GM12878 (cell line): ENCODE measurements around the gene PRMT1. TPM values are rescaled to one million over a fixed set of nuclear protein-coding genes. Genes with fewer than 3 reads are reported as not detected.

Experiments
- CBX3 ChIP-seq: fragments of 200-600 bp; sonication (generic); IDR thresholded peaks from 2 replicates; pipeline ENCODE4 v1.6.1; 2016; ENCODE audit warnings: low read depth, borderline replicate concordance
- CREB1 ChIP-seq: IDR thresholded peaks from 2 replicates; pipeline ENCODE4 v1.6.1; 2012; ENCODE audit warnings: low read depth, mild to moderate bottlenecking, inconsistent platforms
- EGR1 ChIP-seq, 2 experiments: IDR thresholded peaks; 1 replicate in 1 of 2; 2 replicates in 1 of 2; pipeline ENCODE4 v1.6.1; 2011 to 2012; ENCODE audit warnings: low read depth in 2 of 2, low read length in 2 of 2, borderline replicate concordance in 1 of 2, mild to moderate bottlenecking in 1 of 2, moderate library complexity in 1 of 2
- ETV6 ChIP-seq, 2 experiments: fragments of 450-650 bp in 1 of 2; IDR thresholded peaks in 1 of 2; conservative IDR thresholded peaks in 1 of 2; 2 replicates each; pipeline ENCODE4 v1.6.1; 2014; ENCODE audit warnings: antibody characterized with exemption in 1 of 2, borderline replicate concordance in 1 of 2, low read depth in 1 of 2, mild to moderate bottlenecking in 1 of 2, moderate library complexity in 1 of 2
- HDAC2 ChIP-seq: fragments of 200-600 bp; sonication (generic); IDR thresholded peaks from 2 replicates; pipeline ENCODE4 v1.6.1; 2017
- IKZF1 ChIP-seq: fragments of 450-650 bp; conservative IDR thresholded peaks from 2 replicates; pipeline ENCODE4 v1.6.1; 2017; ENCODE audit warnings: antibody characterized with exemption, mild to moderate bottlenecking
- NBN ChIP-seq: fragments of 450-650 bp; IDR thresholded peaks from 2 replicates; pipeline ENCODE4 v1.6.1; 2016
- NFYA ChIP-seq: IDR thresholded peaks from 2 replicates; pipeline ENCODE4 v1.6.1; 2011; ENCODE audit warnings: low read depth, mild to moderate bottlenecking, low read length, improper control_type of control experiment, borderline replicate concordance
- NFYB ChIP-seq: IDR thresholded peaks from 2 replicates; pipeline ENCODE4 v1.6.1; 2011; ENCODE audit warnings: low read depth, mild to moderate bottlenecking, low read length, improper control_type of control experiment, moderate library complexity; ENCODE audit not compliant: insufficient read depth
- PAX5 ChIP-seq: IDR thresholded peaks from 2 replicates; pipeline ENCODE4 v1.6.1; 2011; ENCODE audit warnings: low read depth, low read length, borderline replicate concordance
- PBX3 ChIP-seq: IDR thresholded peaks from 2 replicates; pipeline ENCODE4 v1.6.1; 2011; ENCODE audit warnings: mild to moderate bottlenecking, low read depth, low read length, moderate library complexity; ENCODE audit not compliant: insufficient replicate concordance
- POLR2A ChIP-seq: IDR thresholded peaks from 2 replicates; pipeline ENCODE4 v1.6.1; 2011; ENCODE audit warnings: low read depth, mild to moderate bottlenecking, low read length
- RUNX3 ChIP-seq: IDR thresholded peaks from 2 replicates; pipeline ENCODE4 v1.6.1; 2012; ENCODE audit warnings: low read length, inconsistent platforms
- SMARCA5 ChIP-seq: fragments of 450-650 bp; IDR thresholded peaks from 2 replicates; pipeline ENCODE4 v1.6.1; 2017; ENCODE audit warnings: mild to moderate bottlenecking
- SMC3 ChIP-seq: IDR thresholded peaks from 2 replicates; pipeline ENCODE4 v1.6.1; 2011; ENCODE audit warnings: low read length, improper control_type of control experiment, borderline replicate concordance
- SP1 ChIP-seq: IDR thresholded peaks from one replicate; pipeline ENCODE4 v1.6.1; 2011; ENCODE audit warnings: low read depth, low read length
- SREBF2 ChIP-seq: IDR thresholded peaks from 2 replicates; pipeline ENCODE4 v1.6.1; 2012; ENCODE audit warnings: mild to moderate bottlenecking, low read length
- SRF ChIP-seq, 2 experiments: IDR thresholded peaks; 2 replicates each; pipeline ENCODE4 v1.6.1; 2011; ENCODE audit warnings: low read depth in 2 of 2, low read length in 2 of 2, mild to moderate bottlenecking in 1 of 2, moderate library complexity in 1 of 2
- TAF1 ChIP-seq: IDR thresholded peaks from 2 replicates; pipeline ENCODE4 v1.6.1; 2011; ENCODE audit warnings: mild to moderate bottlenecking, low read depth, low read length, borderline replicate concordance
- TARDBP ChIP-seq: IDR thresholded peaks from 2 replicates; pipeline ENCODE4 v1.6.1; 2016; ENCODE audit warnings: borderline replicate concordance
- USF2 ChIP-seq: IDR thresholded peaks from 2 replicates; pipeline ENCODE4 v1.6.1; 2011; ENCODE audit warnings: low read depth, low read length, improper control_type of control experiment, borderline replicate concordance
- YY1 ChIP-seq: IDR thresholded peaks from 2 replicates; pipeline ENCODE4 v1.6.1; 2011; ENCODE audit warnings: low read depth, mild to moderate bottlenecking, low read length
- ZBED1 ChIP-seq: IDR thresholded peaks from 2 replicates; pipeline ENCODE4 v1.6.1; 2016; ENCODE audit warnings: borderline replicate concordance
- ZNF207 ChIP-seq: fragments of 450-650 bp; IDR thresholded peaks from 2 replicates; pipeline ENCODE4 v1.6.1; 2014; ENCODE audit warnings: antibody characterized with exemption, mild to moderate bottlenecking, borderline replicate concordance
- ZNF592 ChIP-seq: fragments of 450-650 bp; IDR thresholded peaks from 2 replicates; pipeline ENCODE4 v1.6.1; 2017; ENCODE audit warnings: mild to moderate bottlenecking, moderate library complexity
- ZZZ3 ChIP-seq: IDR thresholded peaks from 2 replicates; pipeline ENCODE4 v1.6.1; 2011; ENCODE audit warnings: low read depth; ENCODE audit not compliant: control insufficient read depth, insufficient read length
- polyA plus RNA-seq, 11 experiments: library from polyadenylated mRNA; depleted of rRNA in 4 of 11; unstranded in 6 of 11; stranded (reverse) in 5 of 11; fragments of >200 nt; fragmentation: Nextera tagmentation in 4 of 11; fragmentation: Illumina TruSeq in 1 of 11; extraction: Ambion mirVana in 4 of 11; extraction: Trizol in 1 of 11; gene quantifications; 1 replicate in 1 of 11; 2 replicates in 10 of 11; pipeline versions ENCODE4 v1.2.1 to v1.2.3, GENCODE V29; 2011 to 2016; ENCODE audit warnings: inconsistent platforms in 2 of 11, missing spikeins in 2 of 11, low read depth in 1 of 11
- total RNA-seq, 4 experiments: library from RNA; depleted of rRNA in 3 of 4; stranded (reverse); fragments of >200 nt in 3 of 4; fragmentation: Illumina TruSeq in 1 of 4; extraction: Trizol in 1 of 4; gene quantifications; 2 replicates each; pipeline versions ENCODE4 v1.2.1 to v1.2.3, GENCODE V29; 2013 to 2021

Gene PRMT1
- total and polyA plus RNA-seq, 10 of the 15 experiments (the other 5 are each of a cell fraction or from before 2014, with no cell fraction given) = 19.9 to 667 (median 444) TPM

- TF ChIP-seq IKZF1 (peak; percentile 100), POLR2A (peak; percentile 77), HDAC2 (no peak), SREBF2 (no peak), CREB1 (peak; percentile 97), CBX3 (no peak), SRF (IDR thresholded peaks at IDR 0.05; ENCODE audit: low read depth in 2 of 2, low read length in 2 of 2) (peak in 1 of 2 experiments; percentile 61; a peak in 1 of 4 replicates), NFYB (no peak), TARDBP (peak; percentile 96; the same call in 1 of the 2 replicates), PBX3 (no peak), NBN (peak; percentile 66), SMC3 (no peak), ZBED1 (no peak), ZNF207 (peak; percentile 60; the same call in 1 of the 2 replicates), SMARCA5 (no peak), ZNF592 (no peak), SP1 (peak; percentile 94), PAX5 (no peak; the same call in 1 of the 2 replicates), EGR1 (IDR thresholded peaks at IDR 0.05; ENCODE audit: borderline replicate concordance in 1 of 2, low read depth in 2 of 2, low read length in 2 of 2) (peak in 1 of 2 experiments; percentile 34; a peak in 1 of 3 replicates), TAF1 (peak; percentile 50; the same call in 1 of the 2 replicates), USF2 (peak; percentile 37; the same call in 1 of the 2 replicates), YY1 (peak; percentile 91), ETV6 (conservative IDR thresholded peaks at IDR 0.05 in 1 of 2, IDR thresholded peaks at IDR 0.05 in 1 of 2; ENCODE audit: borderline replicate concordance in 1 of 2, low read depth in 1 of 2) (no peak), NFYA (no peak), ZZZ3 (no peak), RUNX3 (peak; percentile 74)
Measured at GRCh38 chr19:49641688-49642491, 35.2 kb upstream of the PRMT1 start, which contains the start of gene SCAF1 (continued).
